HS-27A (cell line): ENCODE measurements around the gene VCAN.

Source experiments
- DNase-seq: peaks from one replicate; pipeline ENCODE4 v3.0.0-alpha.2; 2012; ENCODE audit warnings: low read depth, missing footprints

VCAN gene

DNA sequence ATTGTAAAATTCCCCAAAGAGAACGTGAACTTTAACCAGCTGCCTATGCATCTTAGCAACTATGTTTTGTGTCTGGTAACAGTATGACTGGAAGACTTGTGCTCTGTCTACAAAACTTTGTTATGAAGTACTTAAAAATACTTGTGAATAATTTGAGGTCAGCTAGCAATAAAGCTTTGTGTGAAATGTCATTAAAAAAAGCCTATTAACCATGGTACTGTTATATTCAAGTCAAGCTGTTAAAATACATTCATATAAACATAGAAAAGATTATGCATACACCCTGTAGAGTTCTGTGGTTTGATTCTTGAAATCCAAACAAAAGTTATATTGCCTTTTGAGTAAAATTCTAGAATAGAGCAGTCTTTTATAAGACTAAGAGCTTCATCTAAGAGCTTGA lies 60.1 kb downstream of the VCAN start:
- no peak for DNase-seq

GRCh38 chr5:83538786-83539462 lies 67.4 kb downstream of the VCAN start:
- no peak for DNase-seq

DNA sequence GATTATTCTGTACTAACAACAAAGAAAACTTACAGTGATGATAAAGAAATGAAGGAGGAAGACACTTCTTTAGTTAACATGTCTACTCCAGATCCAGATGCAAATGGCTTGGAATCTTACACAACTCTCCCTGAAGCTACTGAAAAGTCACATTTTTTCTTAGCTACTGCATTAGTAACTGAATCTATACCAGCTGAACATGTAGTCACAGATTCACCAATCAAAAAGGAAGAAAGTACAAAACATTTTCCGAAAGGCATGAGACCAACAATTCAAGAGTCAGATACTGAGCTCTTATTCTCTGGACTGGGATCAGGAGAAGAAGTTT lies 67.9 kb downstream of the VCAN start:
- no peak for DNase-seq

GRCh38 chr5:83540105-83540504 lies 68.6 kb downstream of the VCAN start:
- no peak for DNase-seq

GRCh38 chr5:83540783-83541182 lies 69.2 kb downstream of the VCAN start:
- DNase-seq = no peak

- DNase-seq = no peak
Measured at GRCh38 chr5:83542839-83543238, 71.3 kb downstream of the VCAN start.

GRCh38 chr5:83543898-83544297 lies 72.4 kb downstream of the VCAN start:
- DNase-seq = no peak

- no peak for DNase-seq
Measured at GRCh38 chr5:83547161-83547560, 75.6 kb downstream of the VCAN start.

DNA sequence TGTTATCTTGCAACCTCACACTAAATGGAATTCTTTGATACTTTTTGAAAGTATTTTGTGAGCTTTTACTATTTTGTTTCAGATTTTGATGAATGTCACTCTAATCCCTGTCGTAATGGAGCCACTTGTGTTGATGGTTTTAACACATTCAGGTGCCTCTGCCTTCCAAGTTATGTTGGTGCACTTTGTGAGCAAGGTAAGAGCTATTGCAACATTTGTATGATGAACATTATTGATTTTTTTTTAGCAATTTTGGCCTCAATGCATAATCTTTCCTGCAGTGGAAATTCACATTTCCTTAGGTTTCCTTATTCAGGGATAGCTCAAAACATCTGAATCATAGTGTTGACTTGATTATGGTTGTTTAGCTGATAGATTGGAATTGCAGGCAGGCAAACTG lies 76.3 kb downstream of the VCAN start:
- DNase-seq = no peak

DNA sequence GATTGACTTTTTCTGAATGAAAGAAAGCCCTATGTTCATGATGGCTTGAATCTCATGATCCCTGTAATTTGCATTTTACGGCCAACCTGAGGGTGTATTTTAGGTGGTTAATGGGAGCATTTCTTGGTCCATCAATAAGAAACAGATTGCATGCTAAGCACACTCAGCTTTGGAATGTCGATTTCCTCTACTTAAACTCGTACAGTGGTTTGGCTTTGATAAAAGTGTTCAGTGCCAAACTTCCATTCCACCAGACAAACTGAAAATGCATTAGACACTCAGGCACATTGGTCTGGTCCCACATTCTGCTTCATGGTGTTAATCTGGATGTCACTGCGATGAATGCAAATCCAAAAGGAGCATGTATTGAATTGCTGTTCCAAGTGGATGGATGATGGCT lies 77.0 kb downstream of the VCAN start:
- no peak for DNase-seq

DNA sequence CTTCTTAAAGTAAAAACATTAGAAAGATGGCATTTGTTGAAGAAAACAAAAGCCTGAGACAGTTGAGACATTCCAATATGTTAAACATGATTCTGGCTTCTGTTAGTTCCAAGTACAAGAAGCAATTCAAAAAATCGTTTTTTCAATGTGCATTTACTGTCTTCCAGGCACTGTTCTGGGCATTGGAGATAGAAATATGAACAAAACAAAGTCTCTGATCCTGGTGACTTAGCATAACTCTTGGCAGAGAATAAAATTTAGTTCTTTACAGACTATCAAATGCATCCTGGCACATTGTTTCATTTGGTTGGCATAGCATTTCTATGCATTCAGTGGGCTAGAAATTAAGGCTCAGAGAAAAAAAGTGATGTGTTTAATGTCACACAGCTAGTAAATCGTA lies 77.5 kb downstream of the VCAN start:
- DNase-seq = no peak

DNA sequence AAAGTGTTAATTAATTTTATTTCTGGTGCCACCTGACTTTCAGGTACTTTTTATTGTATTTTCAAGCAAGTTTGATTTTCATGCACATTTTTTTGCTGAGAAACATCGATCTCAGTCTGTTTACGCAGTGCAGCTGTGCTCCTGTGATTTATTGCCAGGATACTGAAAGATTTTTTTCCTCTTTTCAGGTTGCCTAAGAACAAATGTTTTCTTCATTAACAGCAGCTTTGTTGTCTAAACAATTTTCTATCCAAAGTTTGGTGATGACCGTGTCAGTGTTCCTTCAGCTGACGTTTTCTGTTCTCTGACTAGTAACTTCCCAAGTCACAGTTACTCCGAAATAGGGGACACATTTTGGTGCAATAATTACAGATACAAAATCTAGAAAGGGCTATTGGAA lies 78.1 kb downstream of the VCAN start:
- no peak for DNase-seq

DNA sequence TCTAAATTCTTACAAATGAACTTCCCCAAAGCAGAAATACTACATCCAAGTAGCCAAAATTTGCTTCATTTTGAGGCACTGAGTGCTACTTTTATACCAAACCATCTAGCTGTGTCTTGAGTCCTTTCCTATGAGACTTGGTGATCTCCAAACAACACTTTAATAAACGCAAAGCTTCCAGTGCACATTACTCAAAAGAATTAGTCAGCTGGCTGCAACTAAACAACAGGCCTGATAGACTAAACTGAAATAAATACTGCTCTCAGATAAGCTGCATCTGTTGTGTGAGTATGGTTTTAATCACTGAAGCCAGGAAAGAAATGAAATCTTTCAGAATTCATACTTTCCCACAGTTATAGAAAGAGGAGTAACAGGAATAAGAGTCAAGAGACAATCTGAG lies 80.3 kb downstream of the VCAN start:
- DNase-seq = no peak

DNA sequence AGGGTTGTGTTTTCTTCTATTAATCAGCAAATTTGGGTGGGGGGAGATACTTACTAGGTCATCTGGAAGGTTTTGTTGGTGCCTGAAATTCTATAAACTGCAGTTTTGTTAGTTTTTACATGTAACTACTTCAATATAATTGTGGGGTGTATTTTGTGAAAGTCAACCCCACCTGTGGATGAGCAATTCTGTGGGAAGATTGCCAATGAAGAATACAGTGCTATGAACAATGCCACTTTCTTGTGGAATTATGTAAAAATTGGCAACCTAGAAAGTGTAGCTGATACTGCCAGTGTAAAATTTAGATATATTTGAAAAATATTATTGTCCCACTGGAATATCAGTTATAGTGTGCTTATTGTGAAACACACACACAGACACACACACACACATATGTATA lies 80.7 kb downstream of the VCAN start:
- DNase-seq = no peak

- no peak for DNase-seq
Measured at GRCh38 chr5:83553000-83553486, 81.5 kb downstream of the VCAN start.

DNA sequence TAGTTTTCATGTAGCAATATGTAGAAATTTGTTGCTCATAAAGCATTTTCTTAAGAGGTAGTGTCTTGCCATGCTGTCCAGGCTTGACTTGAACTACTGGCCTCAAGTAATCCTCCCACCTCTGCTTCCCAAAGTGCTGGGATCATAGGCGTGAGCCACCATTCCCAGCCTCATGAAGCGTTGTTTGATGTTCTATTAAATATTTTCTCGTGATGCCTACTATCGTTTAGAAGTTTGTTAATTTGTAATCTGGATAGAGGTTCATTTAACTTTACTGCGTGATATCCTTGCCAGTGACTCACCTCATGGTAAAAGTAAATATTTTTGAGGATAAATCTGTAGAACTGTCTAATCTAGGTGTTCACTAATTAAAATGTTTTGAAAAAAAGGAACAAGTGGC lies 82.6 kb downstream of the VCAN start:
- DNase-seq = no peak

DNA sequence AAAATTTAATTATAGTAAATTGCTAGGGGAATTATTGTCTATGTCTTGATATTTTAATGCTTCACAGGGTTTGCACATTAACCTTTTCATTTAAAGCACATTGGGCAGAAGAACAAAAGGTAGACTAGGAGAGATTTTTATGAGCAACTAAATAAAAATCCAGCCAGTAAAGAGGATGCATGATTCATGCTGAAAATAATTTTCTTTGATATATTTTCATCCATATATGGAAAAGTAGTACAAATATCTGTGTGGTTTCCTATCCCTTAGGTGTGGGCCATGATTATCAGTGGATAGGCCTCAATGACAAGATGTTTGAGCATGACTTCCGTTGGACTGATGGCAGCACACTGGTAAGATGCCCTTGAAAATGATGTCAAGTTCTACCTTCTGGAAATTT lies 83.1 kb downstream of the VCAN start:
- no peak for DNase-seq

- no peak for DNase-seq
Measured at GRCh38 chr5:83555263-83555662, 83.7 kb downstream of the VCAN start.

DNA sequence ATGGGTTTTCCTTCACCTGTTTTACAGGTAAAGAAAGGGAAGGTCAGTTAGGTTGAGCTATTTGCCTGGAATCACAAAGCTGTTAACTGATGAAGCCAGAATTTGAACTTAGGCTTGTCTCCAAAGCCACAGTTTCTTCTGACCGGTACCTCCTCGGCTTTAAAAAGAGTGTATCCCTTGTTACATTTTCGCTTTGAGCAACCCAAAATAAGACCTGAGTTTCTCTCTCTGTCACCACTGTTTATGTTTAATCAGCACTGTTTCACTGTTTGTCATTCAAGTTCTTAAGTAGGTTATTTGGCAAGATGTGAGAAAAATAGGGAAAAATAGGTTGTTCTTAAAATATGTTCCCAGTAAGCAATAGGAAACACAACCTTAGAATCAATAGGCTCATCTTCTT lies 84.6 kb downstream of the VCAN start:
- DNase-seq = no peak

DNA sequence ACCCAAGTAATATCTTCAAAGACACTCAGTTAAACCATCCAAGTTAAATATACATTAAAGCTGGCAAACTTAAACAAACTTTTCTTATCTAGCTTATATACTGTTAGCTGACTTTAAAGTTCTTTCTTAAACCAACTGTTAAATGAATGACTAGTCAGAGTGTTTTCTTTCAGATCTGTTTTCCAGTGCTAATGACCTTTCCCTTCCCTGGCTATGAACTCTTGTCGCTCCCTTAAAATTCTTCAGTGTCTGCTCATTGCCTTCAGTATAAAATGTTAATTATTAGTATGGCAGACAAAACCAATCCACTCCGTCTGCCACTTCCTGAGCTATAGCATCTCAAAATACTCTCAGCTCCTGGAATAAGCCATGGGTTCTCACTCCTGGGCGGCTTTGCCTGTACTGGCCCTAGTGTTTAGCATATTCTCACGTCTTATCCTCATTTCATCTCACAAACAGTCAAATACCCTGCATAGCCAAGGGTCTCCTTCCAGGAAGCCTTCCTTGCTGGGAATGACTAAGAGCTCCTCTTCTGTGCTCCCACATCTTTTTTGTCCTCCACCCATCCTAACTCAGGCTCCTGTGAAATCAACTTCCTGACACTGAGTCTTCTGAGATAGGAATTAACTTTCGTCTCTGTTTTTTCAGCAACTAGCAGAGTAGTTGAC lies 87.7 kb downstream of the VCAN start:
- DNase-seq = no peak

DNA sequence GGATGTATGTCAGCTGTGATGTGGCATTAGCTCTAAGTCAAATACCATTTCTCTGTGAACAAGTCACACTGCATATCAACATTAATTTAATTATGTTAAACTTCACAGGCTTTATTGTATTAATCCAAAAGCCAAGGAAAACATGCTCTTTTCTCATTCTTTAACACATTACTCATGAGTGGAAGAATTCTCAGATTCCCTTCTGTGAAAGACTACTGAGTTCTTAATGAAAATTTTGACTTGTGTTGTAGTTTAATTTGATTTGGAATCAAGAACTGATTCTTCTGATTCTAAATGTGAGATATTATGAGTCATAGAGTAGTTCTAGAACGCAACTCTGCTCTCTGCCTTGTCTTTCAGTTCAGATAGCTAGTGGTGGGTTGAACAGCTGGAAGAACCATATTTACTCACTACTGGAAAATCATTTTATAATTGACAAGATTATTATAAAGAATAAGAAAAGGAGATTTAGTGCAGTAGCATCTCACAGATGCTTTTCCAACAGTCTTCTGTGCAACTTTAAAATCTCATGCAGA lies 90.6 kb downstream of the VCAN start:
- DNase-seq = no peak

DNA sequence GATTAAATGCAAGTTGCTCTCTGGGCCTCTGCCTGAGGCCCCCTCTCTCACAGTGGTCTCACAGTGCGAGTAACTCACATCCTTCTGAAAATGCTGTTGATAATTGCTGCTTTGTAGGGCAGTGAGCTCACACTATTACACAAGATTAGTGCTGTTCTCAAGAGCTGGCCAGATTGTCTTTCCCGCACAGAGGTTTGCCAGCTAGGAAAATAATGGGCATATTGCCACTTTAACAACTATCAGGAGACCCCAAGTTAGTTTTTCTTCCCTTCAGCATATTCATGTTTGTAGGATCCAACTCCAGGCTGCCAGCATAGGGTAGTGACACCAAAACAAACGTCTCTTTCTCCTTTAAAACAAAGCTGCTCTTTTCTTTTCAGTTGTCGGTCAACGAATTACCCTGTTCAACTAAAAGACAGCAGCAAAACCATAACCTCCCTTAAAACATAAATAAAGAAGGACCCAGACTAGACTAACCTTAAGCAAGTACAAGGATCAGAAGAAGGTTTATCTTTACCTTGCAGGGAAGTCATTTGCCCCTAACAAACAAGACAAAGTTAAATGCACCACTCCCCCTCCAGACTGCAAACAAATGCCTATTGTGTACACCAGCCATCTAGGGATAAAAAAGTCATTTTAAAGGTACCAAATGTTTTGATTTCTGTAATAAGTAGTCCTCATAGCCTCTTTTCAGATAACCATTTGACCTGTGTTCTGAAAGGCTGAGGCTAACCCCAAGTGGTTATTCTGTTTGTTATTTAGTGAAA lies 91.4 kb downstream of the VCAN start:
- DNase-seq = no peak

DNA sequence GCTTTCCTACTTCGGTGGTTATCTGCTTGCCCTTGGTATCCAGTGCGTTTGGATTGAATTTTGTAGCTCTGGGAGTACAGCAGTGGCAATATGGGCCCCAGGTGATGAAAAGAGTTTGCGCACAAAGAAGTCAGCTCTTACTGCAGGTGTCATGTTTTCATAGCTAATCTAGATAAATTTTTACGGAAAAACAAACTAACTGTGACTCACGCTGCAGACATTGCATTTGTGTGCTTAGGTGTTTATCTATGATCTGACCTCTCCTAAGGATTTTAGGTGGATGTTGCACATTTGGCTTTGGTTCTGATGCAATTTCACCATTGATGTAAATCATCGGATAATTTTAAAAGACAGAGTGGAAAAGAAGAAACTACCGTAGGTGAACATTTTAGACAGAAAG lies 92.1 kb downstream of the VCAN start:
- DNase-seq = no peak
